ENCODE measurements around the gene PLPP7.
"Not testable (repeated sequence)": the region's sequence is repeated elsewhere in the genome, so short reads cannot be mapped to it uniquely, and the experiment has no call there.

PLPP7 gene

DNA sequence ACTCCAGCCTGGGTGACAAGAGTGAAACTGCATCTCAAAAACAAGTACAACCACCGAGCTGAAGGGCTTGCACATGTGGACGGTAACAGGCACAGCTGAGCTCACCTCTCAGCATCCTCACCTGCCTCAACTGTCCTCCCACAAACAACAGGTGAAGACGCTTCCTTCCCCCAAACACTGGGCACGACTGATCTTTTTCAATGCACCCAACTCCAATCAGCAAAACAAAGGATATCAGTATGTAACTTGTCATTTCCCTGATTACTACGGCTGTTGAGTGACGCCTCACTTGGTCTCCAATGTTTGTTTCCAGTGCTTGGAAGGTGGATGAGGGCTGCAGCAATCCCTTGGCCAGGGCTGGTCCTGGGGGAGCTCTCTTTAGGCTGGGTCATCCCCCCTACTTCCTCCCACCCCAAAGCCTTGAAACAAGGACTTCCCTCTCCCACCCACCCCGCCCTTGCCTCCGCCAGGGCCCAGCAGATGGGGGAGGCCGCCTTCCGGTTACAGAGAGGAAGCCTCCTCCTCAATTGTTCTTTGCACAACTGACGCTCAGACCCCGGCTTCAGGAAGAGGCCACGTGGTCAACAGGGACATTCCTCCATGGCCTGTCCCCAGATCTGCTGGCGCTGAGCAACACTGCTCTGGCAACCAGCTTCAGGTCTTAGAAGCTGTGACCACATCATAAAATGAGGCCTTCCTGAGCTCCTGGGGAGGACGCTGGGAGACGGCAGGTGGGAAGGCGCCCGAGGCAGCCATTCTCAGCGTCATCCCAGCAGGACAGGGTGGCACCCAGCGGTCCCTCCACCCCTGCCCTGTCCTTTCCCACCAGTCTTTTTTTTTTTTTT, 19.1 kb upstream of the PLPP7 start:
- no peak for DNase-seq

DNA sequence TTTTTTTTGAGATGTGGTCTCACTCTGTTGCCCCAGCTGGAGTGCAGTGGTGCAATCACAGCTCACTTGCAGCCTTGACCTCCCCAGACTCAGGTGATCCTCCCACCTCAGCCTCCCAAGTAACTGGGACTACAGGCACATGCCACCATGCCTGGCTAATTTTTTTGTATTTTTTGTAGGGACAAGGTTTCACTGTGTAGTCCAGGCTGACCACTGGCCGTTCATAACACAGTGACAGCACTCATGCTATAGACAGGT, 18.6 kb upstream of the PLPP7 start:
- DNase-seq = not testable (repeated sequence)

DNA sequence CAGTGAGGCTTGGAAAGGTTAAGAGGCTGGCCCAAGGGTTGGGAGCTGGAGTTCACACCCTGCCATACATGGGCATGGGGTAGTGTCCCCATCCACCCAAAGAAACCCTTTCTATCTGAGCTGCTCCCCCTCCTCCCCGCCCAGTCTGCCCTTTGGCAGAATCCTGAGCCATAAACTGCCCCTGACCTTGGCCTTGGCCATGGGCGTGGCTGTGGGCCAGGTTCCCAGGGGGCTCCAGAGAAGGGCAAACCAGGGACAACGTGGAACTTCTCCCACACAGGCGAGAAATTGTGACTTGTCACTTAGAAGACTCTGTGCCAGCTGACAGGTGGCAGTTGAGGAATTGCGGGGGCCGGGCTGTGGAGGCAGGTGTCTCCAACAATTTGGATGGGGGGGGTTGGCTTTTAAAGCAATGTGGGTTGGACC, 18.0 kb upstream of the PLPP7 start:
- DNase-seq = no peak

DNA sequence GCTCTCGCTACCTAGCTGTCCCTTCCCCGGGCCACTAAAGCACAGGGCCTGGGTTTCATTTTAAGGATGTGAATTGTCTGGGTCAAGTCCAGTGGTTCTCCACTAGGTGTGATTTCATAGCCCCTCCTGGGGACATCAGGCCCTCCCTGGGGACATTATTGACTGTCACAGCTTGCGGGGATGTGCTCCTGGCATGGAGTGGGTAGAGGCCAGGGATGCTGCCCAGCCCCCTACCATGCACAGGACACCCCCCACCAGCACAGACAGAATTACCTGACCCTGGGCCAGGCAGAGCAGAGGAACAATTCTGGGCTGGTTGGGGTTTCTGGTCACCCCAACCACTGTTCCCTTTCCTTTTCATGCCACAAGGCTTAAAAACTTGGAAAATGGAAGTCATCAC, 17.3 kb upstream of the PLPP7 start:
- no peak for DNase-seq

DNA sequence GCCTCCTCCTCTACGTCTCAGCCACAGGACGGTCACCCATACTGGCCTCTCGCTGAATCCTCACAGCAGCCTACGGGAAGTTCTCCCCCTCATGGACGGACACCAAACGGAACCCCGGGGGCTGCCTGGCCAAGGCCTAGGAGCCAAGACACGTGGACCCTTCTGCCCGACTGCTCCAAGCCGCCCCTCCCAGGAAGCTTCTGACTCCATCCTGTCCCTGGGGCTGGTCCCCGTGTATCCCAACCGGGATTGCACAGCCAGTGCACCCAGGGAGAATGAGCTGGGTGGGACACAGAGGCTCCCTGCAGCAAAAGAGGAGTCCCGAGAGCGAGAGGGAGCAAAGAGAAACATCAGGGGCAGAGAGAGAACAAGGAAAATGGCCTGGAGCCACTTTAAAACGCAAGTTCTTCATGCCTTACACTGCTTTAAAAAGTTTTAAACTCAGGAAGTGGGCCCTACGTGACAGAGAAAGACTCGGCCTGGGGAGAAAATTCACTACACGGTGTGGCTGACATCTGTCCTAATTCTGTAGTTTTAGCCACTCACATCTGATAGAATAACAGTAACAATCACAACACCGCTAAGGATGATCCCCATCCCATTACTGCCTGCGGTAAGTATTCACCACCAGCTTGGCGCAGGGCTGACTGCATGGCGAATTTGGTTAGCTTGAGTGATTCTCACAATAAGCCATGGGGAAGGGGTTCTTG, 16.2 kb upstream of the PLPP7 start:
- DNase-seq = no peak

DNA sequence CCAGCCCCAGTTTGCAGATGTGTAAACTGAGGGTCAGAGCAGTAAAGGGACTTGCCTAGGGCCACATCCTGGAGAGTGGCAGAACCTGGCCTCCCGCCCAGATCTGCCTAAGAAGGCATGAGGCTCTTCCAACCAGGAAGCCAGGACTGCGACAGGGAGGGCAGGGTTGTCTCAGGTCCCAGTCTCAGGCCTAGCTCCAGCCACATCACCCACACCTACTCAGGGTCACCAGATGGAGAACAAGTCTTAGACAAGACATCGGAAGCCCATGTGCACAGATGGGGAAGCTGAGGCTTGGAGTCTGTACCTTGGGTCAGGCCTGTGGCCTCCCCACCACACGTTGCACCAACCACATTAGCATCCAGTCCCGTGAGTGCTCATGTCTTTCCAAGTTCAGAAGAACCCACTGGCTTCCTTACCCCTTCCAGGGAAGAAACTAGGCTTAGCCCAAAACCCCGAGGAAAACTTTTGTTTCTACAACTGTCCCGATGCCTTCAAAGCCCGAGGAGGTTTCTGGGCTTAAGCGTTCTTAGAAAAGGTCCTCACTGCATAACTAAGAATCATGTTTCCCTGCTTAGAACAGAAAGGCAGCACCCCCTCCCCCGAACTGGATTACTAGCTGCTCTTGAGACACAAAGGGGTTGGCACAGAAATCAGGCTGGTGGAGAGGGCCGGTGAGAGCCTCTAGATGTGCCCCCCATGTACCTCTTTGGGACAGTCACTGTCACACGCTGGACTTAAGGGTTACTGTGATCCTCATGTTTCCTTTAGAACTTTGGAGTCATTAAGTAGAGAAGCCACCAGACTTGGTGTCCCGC, 15.5 kb upstream of the PLPP7 start:
- no peak for DNase-seq

DNA sequence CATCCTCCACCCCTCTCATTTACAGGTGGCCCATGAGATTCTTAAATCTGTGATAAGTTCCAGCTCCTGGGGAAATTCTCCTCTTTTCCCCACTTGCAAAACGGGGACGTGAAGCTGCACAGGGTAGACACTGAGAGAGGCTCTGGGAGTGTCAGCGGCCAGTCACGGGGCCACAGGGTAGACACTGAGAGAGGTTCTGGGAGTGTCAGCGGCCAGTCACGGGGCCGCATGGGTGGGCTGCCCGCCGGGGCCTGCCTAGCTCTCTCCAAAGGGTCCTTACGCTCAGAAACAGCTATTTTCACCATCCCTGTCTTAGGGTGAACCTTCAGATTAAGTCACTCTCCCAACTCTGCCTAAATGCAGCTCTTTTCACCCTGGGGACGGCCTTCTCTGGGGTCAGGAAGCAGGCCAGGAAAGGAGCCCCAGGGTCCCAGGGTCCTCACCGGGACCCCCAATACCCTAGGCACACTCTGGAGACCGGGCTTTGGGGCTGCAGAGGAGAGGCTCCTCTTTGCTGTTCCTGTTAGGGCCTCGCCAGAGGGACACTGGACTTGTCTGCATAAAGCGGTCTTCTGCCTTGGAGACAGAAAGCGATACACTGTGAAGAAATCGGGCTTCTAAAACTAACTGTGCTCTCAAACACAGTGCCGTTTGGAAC, 14.7 kb upstream of the PLPP7 start:
- no peak for DNase-seq

DNA sequence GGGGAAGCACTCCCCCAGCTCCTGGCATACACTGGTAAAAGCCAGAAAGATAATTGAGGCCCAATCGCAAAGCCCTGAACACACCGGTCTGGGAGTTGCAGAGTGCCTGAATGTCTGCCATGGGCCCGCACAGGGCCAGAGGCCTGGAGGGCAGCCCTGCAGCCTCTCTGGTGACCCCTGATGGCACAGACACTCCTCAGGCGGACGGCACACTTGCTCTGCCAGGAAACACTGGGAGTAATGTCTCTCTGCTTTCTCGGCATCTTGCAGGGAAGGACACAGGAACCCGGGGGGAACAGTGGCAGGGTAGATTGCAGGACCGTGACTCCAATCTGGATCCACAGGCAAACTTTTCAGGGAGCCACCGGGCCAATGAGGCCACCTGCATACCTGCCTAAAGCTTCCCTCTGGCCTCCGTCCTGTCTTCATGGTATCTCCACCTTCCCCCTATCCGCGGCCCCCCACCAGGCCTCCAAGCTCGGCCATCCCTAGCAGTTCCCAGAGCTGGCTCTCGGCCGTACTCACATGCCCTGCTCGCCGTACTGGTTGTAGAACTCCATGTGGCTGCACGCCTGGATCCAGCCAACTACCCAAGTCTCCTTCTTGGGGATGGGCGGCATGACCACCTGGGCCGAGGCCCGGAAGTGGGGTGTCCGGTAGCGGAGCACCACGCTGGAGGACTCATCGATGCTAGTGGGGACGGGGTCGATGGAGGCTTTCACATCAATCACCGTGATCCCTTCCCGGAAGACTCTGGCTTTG, 14.0 kb upstream of the PLPP7 start:
- no peak for DNase-seq

DNA sequence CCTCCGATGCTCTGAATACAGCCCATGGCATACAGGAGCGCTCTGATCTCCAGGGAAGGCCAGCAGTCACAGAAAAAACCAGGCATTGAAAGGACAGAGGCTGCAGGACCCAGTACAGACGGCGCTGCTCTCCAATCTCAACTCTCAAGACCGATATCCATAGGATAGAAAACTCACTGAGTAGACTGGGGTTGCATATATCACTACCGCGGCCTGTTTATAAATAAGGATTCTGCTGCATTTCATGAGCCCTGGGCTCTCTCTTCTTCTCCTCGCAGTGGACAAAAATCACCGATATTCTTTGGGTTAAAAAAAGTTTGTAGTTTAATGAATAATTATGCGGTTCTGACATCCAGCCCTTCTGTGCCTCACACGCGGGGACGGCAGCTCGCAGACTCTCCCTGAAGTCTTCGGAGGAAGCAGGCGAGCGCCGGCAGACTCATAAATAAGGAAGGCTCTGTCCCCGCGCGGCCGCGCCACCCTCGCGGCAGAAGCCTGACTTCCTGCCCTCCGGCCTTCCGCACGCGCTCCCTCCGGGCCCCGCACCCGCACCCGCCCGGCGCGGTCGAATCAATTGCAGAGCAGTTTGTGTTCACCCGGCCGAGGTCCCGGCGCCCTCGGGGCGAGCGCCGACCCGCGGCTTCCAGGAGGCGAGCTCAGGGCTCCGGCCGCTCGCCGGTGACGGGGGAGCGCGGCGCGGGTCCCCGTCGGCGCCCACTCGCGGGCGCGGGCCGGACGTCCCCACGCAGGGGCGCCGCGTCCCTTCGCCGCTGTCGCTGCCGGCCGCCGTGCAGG, 13.2 kb upstream of the PLPP7 start, which contains the start of gene FAM78A:
TSS of gene FAM78A (minus strand) at position 417 of the 795 bp plus-strand sequence. CDS start at position 86, 331 bp downstream.
- no peak for DNase-seq

DNA sequence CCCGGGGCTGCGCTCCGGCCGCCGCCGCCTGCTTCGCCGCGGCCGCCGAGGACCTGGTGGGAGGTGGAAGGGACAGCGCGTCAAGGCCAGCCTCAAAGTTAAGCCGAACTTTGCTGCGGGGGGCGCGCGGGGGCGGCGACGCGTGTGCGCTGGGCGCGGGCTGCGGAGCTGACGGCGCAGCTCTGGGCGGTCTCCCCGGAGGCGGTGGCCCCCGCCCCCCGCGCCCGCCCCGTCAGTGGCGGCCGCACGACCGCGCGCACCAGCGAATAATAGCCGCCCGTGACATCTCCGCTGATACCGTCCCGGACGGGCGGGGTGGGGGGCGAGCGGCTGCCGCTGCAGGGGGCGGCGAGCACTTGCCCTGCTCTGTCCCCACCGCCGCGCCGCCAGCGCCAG, 12.6 kb upstream of the PLPP7 start:
- no peak for DNase-seq

DNA sequence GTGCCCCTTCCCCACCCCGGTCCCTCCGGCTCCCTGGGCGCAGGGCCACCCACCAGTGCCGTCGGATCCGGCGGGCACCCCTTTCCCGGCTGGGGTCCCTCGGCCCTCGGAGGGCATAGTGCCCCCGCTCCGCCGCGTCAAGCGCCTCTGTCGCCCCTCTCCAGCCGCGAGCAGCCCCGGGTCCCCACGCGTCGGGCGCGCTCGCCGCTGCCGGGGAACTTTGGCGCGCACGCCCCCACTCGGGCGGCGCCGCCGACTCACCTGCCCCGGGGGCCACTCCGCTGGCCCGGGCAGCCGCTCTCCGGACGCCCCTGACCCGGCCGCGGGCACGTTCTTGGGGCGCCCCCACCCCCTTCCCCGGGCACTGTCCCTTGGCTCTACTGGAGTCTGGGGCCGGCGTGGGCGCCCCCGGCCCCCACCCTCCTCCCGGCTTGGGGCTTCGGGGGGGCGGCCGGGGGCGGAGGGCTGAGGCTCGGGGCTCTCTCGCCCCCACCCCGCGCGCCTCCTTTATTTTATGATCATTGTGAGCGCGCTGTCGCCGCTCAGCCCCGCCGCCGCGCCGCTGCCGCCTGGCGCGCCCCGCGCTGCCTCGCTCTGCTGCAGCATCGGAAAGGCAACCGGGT, 12.1 kb upstream of the PLPP7 start:
- DNase-seq = no peak

DNA sequence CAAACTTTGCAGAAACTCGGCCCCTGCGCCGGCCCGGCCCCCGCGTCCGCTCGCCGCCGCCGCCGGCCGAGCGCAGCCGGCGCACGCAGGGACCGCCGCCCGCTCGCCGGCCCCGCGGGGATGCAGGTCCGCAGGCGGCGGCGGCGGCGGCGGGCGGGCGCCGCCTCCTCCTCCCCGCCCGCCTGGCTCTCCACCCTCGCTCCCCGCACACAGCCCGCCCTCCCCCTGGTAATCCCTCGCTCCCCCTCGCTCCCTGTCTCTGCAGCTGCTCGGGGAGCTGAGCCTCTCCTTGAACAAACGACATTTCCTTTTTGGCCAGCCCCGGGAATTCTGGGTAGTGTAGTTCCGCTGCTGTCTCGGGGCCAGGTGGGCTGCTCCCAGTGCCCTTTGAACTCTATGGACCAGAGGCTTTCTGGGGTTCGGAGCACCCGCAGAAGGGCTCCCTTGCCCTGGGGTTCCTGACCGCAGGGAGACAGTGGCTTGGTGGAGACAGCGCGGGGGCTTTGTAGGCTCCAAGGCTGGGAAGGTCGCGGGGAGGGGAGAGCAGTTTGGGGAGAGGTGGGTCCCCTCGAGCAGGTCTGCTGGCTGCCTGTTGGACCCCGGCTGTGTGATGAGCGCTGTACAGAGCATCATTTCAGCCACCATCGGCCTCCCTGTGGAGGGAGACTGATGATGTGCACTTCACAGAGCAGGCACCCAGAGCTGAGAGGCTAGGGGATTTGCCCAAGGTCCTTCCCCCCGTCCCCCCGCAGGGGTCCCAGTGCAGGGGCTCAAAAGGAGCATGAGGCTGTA, 11.4 kb upstream of the PLPP7 start:
- peak; percentile 67 for DNase-seq

DNA sequence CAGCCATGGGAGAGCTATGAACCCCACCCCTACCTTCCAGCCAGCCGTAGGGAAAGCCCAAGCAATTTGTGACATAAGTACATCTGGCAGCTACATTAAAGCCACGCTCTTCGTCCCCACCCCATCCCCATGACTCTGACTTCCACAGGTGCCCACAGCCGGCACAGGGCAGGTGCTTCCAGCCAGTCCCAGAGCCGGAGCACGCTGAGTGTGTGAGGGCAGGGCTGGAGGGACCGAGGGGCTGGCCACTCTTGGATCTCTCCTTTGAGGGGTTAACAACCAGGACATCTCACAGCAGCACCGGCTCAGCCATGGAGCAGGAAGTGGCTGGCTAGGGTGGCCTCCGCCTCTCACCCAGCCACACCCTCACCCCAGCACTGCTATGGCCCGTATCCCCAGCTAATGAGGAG, 10.8 kb upstream of the PLPP7 start:
- no peak for DNase-seq

DNA sequence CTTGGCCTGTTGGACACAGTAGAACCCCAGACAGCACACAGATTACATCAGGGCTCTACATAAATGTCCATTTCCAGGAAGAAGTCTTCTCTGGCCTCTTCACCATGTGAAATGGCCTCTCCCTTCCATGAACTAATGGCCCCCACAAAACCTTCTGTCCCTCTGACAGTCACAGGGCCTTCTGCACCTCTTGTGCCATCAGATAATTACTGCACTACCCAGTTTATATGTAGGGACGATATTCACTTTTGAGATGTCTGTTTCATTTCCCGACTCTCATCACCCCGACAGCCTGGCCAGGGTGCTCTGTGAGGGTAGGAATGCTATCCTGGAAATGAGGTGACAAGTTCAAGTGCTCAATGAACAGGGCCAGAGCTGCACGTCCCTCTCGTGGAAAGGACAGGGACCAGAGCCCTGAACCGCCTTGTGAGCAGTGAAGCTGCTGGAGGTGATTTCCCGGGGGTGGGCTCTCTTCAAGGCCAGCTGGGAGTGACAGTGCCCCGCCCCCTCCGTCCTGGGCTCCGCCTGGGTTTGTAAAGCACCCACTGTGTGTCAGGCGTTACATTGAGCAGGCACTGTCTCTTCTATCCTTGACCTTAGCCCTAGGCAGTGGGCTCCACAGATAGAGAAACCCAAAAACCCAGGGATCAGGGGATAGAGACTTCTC, 10.2 kb upstream of the PLPP7 start:
- DNase-seq = no peak

DNA sequence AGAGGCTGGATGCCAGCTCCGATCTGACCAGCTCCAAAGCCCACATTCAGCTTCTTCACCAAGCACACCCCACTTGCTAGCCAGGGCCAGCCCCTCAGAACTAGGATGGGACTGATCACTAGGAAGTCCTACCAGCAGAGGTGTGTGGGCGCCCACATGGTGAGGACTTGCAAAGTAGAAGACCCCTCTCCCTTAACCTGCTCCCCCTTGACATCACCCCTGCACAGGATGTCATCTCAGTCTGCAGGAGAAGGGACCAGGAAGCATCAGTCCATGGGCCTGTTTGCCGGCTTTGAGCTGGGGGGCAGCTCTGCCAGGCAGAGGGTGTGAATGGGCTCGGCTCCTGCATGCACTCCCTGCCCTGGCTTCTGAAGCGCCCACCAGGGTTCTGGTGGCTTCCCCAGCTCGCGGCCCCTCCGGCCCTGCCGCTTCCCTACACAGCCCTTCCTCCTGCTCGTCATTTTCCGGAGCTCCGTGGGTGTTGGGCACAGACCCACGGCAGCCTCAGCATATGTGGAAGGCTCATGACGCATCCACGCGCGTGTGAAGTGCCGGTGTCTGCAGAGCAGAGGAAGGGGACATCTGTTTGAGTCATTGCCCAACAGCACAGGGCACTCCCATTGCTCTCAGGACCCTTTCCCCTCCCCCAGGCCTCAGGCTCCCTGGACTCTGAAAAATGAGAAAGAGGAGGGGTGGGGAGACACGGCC, 9.5 kb upstream of the PLPP7 start:
- DNase-seq = no peak

DNA sequence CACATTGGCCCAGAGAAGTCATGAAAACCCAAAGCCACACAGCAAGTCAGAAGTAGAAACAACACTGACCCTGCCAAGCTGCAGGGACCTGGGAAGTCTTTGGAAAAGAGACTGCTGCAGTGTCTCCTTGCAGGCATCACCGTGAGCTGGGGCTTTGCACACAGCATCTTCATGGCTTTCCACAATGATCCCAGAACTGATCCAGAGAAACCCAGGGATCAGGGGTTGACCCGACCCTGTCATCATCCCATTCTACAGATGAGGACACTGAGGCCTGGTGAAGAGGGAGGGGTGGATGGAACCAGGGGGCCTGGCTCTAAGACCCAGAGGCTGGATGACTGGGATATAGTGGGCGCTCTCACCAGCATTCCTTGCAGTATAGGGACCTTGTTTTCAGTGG, 8.9 kb upstream of the PLPP7 start:
- no peak for DNase-seq

DNA sequence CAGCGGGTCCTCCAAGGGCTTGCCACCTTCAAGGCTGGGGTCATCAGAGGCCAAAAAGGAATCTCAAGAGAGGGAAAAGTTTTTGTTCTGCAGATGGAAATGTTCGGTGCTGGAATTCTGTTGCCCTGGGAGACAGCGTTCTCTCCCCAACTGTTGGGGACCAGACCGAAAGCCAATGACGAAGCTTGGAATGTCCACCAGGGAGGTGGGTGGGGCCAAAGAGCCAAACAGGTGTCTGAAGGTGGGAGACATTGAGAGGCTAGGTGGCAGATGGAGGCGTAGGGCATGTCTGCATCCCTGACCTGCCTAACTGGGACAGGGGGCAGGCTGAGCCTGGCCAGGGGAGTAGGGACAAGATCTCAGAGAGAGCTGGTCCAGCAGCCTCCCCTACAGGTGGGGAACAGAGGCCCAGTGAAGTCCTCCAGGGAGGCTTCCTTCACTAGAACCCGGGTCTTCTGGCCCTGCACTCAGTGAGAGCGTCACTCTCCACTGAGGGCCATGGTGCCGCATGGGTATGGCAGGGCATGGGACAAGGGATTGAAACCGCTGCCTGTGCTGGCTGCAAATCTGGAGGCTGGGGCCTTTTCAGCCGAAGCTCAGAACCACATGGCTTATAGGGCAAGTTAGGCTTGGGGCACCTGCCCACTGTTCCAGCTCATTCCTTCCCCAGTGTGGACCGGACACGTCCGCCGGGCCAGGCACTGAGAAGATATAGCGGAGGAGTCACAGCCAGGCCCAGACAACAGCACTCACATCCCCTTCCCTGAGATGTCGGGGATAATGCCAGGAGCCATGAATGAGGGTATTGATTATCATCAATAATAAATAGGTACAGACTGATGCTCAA, 8.2 kb upstream of the PLPP7 start:
- DNase-seq = no peak

DNA sequence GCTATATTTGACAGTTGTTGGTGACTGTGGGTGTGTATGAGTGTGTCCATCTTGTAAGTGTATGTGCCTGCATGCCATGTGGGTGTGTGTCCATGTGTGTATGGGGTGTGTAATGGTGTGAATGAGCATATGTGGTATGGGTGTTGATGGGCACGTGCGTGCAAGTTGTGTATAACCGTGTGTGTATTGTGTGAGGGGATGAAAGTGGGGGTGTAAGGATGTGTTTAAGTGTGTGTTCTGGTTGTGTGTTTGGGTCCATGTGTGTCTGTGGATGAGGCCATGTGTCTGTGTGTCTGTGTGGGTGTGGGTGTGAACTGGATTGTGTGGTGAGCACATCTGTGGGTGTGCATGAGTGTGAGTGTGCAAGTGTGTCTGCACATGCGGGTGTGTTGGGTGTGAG, 7.3 kb upstream of the PLPP7 start:
- no peak for DNase-seq
